GM23338 (cell line): ENCODE data around the gene NDFIP1. TPM values are rescaled to one million over a fixed set of nuclear protein-coding genes. Genes with fewer than 3 reads are reported as not detected.

ENCODE experiments used
- ATAC-seq: fragments of 200-7000 bp; cut with Tn5 transposase; 3 replicates; pipeline ENCODE4 v1.9.1; 2020
- DNase-seq: peaks from one replicate; pipeline ENCODE4 v3.0.0-alpha.2; 2015; ENCODE audit warnings: low spot score
- H2AFZ ChIP-seq: fragments of 200-600 bp; sonication (generic); 2 replicates; pipeline ENCODE4 v1.8.0; 2016; ENCODE audit warnings: antibody characterized with exemption, mild to moderate bottlenecking, moderate library complexity
- H3F3A ChIP-seq: fragments of 200-600 bp; sonication (generic); replicated peaks from 2 replicates; pipeline ENCODE4 v1.8.0; 2017; ENCODE audit warnings: antibody characterized with exemption, mixed run types, low read depth
- H3K27ac ChIP-seq: fragments of 200-600 bp; sonication (generic); 2 replicates; pipeline ENCODE4 v1.6.1; 2016; ENCODE audit warnings: low read depth
- H3K27me3 ChIP-seq: fragments of 200-600 bp; sonication (generic); 2 replicates; pipeline ENCODE4 v1.8.0; 2016; ENCODE audit warnings: mild to moderate bottlenecking, mixed run types, moderate library complexity; ENCODE audit not compliant: insufficient read depth
- H3K36me3 ChIP-seq: fragments of 200-600 bp; sonication (generic); 2 replicates; pipeline ENCODE4 v1.8.0; 2016; ENCODE audit warnings: mild to moderate bottlenecking; ENCODE audit not compliant: insufficient read depth
- H3K4me1 ChIP-seq: fragments of 200-600 bp; sonication (generic); 2 replicates; pipeline ENCODE4 v1.8.0; 2016; ENCODE audit warnings: mild to moderate bottlenecking, moderate library complexity; ENCODE audit not compliant: insufficient read depth
- H3K4me2 ChIP-seq: fragments of 200-600 bp; sonication (generic); 2 replicates; pipeline ENCODE4 v1.7.1; 2017; ENCODE audit warnings: mixed run types
- H3K4me3 ChIP-seq: fragments of 200-600 bp; sonication (generic); 2 replicates; pipeline ENCODE4 v1.6.1; 2016; ENCODE audit warnings: mixed run types
- H3K79me2 ChIP-seq: fragments of 200-600 bp; sonication (generic); replicated peaks from 2 replicates; pipeline ENCODE4 v1.8.0; 2017; ENCODE audit warnings: mild to moderate bottlenecking; ENCODE audit not compliant: insufficient read depth
- H3K9me2 ChIP-seq: fragments of 200-600 bp; sonication (generic); 2 replicates; pipeline ENCODE4 v1.8.0; 2017; ENCODE audit not compliant: insufficient read depth
- H4K20me1 ChIP-seq: fragments of 200-600 bp; sonication (generic); replicated peaks from 2 replicates; pipeline ENCODE4 v1.8.0; 2017; ENCODE audit warnings: mild to moderate bottlenecking; ENCODE audit not compliant: insufficient read depth
- H3K27ac Mint-ChIP-seq: 2 replicates; pipeline ENCODE4 v1.8.0; 2020; ENCODE audit warnings: inconsistent platforms, mild to moderate bottlenecking, moderate library complexity, mixed read lengths
- H3K27me3 Mint-ChIP-seq: 3 replicates; pipeline ENCODE4 v1.8.0; 2022; ENCODE audit warnings: low read depth, mild to moderate bottlenecking, moderate library complexity, mixed read lengths, inconsistent platforms; ENCODE audit not compliant: insufficient read depth, poor library complexity
- H3K36me3 Mint-ChIP-seq: 3 replicates; pipeline ENCODE4 v1.8.0; 2021; ENCODE audit warnings: low read depth, mild to moderate bottlenecking, inconsistent platforms, moderate library complexity, mixed read lengths
- H3K4me1 Mint-ChIP-seq: 3 replicates; pipeline ENCODE4 v1.8.0; 2020; ENCODE audit warnings: mild to moderate bottlenecking, inconsistent platforms, mixed read lengths
- H3K4me3 Mint-ChIP-seq: 3 replicates; pipeline ENCODE4 v1.8.0; 2021; ENCODE audit warnings: moderate library complexity, mild to moderate bottlenecking, inconsistent platforms, mixed read lengths
- H3K9me3 Mint-ChIP-seq: 3 replicates; pipeline ENCODE4 v1.8.0; 2020; ENCODE audit warnings: moderate library complexity, mild to moderate bottlenecking, inconsistent platforms, mixed read lengths
- CREB1 ChIP-seq: fragments of 250-450 bp; sonication (Bioruptor Pico); IDR thresholded peaks from 2 replicates; pipeline ENCODE4 v1.5.0; 2020; ENCODE audit warnings: low read depth, mild to moderate bottlenecking, moderate library complexity
- CTCF ChIP-seq, 2 experiments: fragments of 200-600 bp in 1 of 2; sonication (generic) in 1 of 2; conservative IDR thresholded peaks; 2 replicates each; pipeline versions ENCODE4 v1.5.1 to v1.6.1; 2016 to 2017; ENCODE audit warnings: antibody characterized with exemption in 2 of 2, low read depth in 2 of 2, mild to moderate bottlenecking in 2 of 2, moderate library complexity in 1 of 2
- ETS1 ChIP-seq: IDR thresholded peaks from 2 replicates; pipeline ENCODE4 v1.6.1; 2016; ENCODE audit warnings: antibody characterized with exemption
- EZH2 ChIP-seq: fragments of 200-600 bp; sonication (generic); IDR thresholded peaks from one replicate; pipeline ENCODE4 v1.8.0; 2017; ENCODE audit warnings: antibody characterized with exemption, mild to moderate bottlenecking, low read depth; ENCODE audit not compliant: unreplicated experiment
- EZH2phosphoT487 ChIP-seq: fragments of 200-600 bp; sonication (generic); IDR thresholded peaks from one replicate; pipeline ENCODE4 v1.8.1; 2018; ENCODE audit warnings: antibody characterized with exemption; ENCODE audit not compliant: unreplicated experiment
- JUNB ChIP-seq: IDR thresholded peaks from one replicate; pipeline ENCODE4 v1.6.1; 2016; ENCODE audit warnings: antibody characterized with exemption; ENCODE audit not compliant: unreplicated experiment
- NANOG ChIP-seq: IDR thresholded peaks from 2 replicates; pipeline ENCODE4 v1.6.1; 2016; ENCODE audit warnings: antibody characterized with exemption, borderline replicate concordance
- POLR2AphosphoS5 ChIP-seq: IDR thresholded peaks from 2 replicates; pipeline ENCODE4 v1.6.1; 2016; ENCODE audit warnings: antibody characterized with exemption, low read depth
- REST ChIP-seq: IDR thresholded peaks from one replicate; pipeline ENCODE4 v1.6.1; 2018; ENCODE audit warnings: antibody characterized with exemption; ENCODE audit not compliant: unreplicated experiment
- ZNF114 ChIP-seq: fragments of 250-450 bp; sonication (Bioruptor Pico); IDR thresholded peaks from 2 replicates; pipeline ENCODE4 v1.5.0; 2020; ENCODE audit warnings: mild to moderate bottlenecking, moderate library complexity
- ZNF331 ChIP-seq: fragments of 250-450 bp; sonication (Bioruptor Pico); IDR thresholded peaks from 2 replicates; pipeline ENCODE4 v1.5.0; 2020; ENCODE audit warnings: low read depth, mild to moderate bottlenecking, moderate library complexity
- ZNF462 ChIP-seq: fragments of 250-450 bp; sonication (Bioruptor Pico); IDR thresholded peaks from 2 replicates; pipeline ENCODE4 v1.5.0; 2020; ENCODE audit warnings: mild to moderate bottlenecking, moderate library complexity
- polyA plus RNA-seq: library from polyadenylated mRNA; unstranded; fragments of >200 nt; fragmentation: Nextera tagmentation; extraction: Ambion mirVana; gene quantifications from 2 replicates; pipeline ENCODE4 v1.2.1, GENCODE V29; 2016
- total RNA-seq: library from RNA; depleted of rRNA; stranded (reverse); fragments of >200 nt; shearing (Covaris generic); gene quantifications from 2 replicates; pipeline ENCODE4 v1.2.3, GENCODE V29; 2014

NDFIP1 gene
- total and polyA plus RNA-seq, 2 experiments from 2014 or later: 24.3 to 45.0 TPM

GRCh38 chr5:142065273-142065672 is 43.3 kb upstream of the NDFIP1 start (continued):
- no peak for TF ChIP-seq REST

GRCh38 chr5:142069606-142070399 is 38.8 kb upstream of the NDFIP1 start:
- no peak overlapping the region for H3K4me2 ChIP-seq
- Mint-ChIP-seq H3K36me3 (peaks cover 3% of the 10 kb centered on the region), H3K27me3 (peaks cover 3% of the 10 kb centered on the region), H3K9me3 (peaks cover 9% of the 10 kb centered on the region), H3K4me3 (no peak overlapping the region), H3K27ac (no peak overlapping the region), H3K4me1 (0 out of 3 replicates have a peak, but pooled peaks cover 2% of the 10 kb centered on the region)
- no peaks in the 10 kb centered on the region for H4K20me1 ChIP-seq
- no peaks in the 10 kb centered on the region for H3F3A ChIP-seq
- no peaks in the 10 kb centered on the region for H3K9me2 ChIP-seq
- no peaks in the 10 kb centered on the region for H3K4me1 ChIP-seq
- ATAC-seq (no peak), DNase-seq (no peak)
- H3K4me3 ChIP-seq: no peak overlapping the region
- H3K27me3 ChIP-seq: no peaks in the 10 kb centered on the region
- H3K79me2 ChIP-seq: no peaks in the 10 kb centered on the region
- H3K27ac ChIP-seq: no peak overlapping the region
- no peaks in the 10 kb centered on the region for H3K36me3 ChIP-seq
- no peak overlapping the region for H2AFZ ChIP-seq
- TF ChIP-seq EZH2 (no peak), EZH2phosphoT487 (no peak), ZNF114 (no peak), CTCF (conservative IDR thresholded peaks at IDR 0.05; ENCODE audit: low read depth in 2 of 2) (no peak), ZNF462 (CRISPR knock-in tag) (no peak), ZNF331 (no peak), NANOG (no peak), POLR2AphosphoS5 (no peak), CREB1 (CRISPR knock-in tag) (no peak), JUNB (no peak), ETS1 (no peak)
